Body of pancreas (tissue), 4 donors: ENCODE data around the gene ZSCAN2. TPM values are rescaled to one million over a fixed set of nuclear protein-coding genes. Genes with fewer than 3 reads are reported as not detected.
A peak's percentile ranks its signal among the peaks of the same experiment; 100 is the strongest.

Experiments
- ATAC-seq: fragments of 150-250 bp; one replicate; pipeline ENCODE4 v1.9.1; 2016
- DNase-seq, 4 donors: peaks; one replicate each; pipeline ENCODE4 v3.0.0-alpha.2; 2019
- H3K27ac ChIP-seq, 4 donors: fragments of 200-600 bp; sonication (generic); 1 replicate in 3 of 4; 2 replicates in 1 of 4; pipeline versions ENCODE4 v1.5.1 to v1.6.1; 2016 to 2019; ENCODE audit warnings: mild to moderate bottlenecking in 1 of 4, mixed read lengths in 1 of 4, moderate library complexity in 1 of 4
- H3K27me3 ChIP-seq, 2 donors: fragments of 200-600 bp; sonication (generic); one replicate each; pipeline ENCODE4 v1.6.0; 2016; ENCODE audit warnings: mild to moderate bottlenecking in 1 of 2
- H3K36me3 ChIP-seq, 2 donors: fragments of 200-600 bp; sonication (generic); replicated peaks in 1 of 2; 2 replicates each; pipeline ENCODE4 v1.5.1; 2016; ENCODE audit warnings: low read depth in 2 of 2; ENCODE audit not compliant: insufficient read depth in 1 of 2
- H3K4me1 ChIP-seq: fragments of 200-600 bp; sonication (generic); one replicate; pipeline ENCODE4 v1.6.0; 2016
- H3K4me3 ChIP-seq, 2 donors: fragments of 200-600 bp; sonication (generic); 1 replicate in 1 of 2; 2 replicates in 1 of 2; pipeline ENCODE4 v1.5.1; 2016 to 2019
- H3K9me3 ChIP-seq, 3 donors: fragments of 200-600 bp; sonication (generic); 1 replicate in 2 of 3; 2 replicates in 1 of 3; pipeline ENCODE4 v1.5.1; 2016
- CTCF ChIP-seq, 7 experiments: fragments of 450-650 bp in 4 of 7; fragments of 200-600 bp in 3 of 7; sonication (generic) in 3 of 7; IDR thresholded peaks; one replicate each; pipeline ENCODE4 v1.5.1; 2016 to 2019; ENCODE audit warnings: antibody characterized with exemption in 7 of 7
- POLR2A ChIP-seq, 3 donors: fragments of 450-650 bp; IDR thresholded peaks; one replicate each; pipeline ENCODE4 v1.6.1; 2016; ENCODE audit warnings: antibody characterized with exemption in 3 of 3, mild to moderate bottlenecking in 2 of 3
- WGBS, 2 donors: methylation state at CpG; one replicate each; pipeline ENCODE4 v1.1.5; 2017; 5-methylcytosine and 5-hydroxymethylcytosine counted together
- intact Hi-C: fragments of 100-400 bp; cut with DNase I; formaldehyde crosslinking; loops from one replicate; pipeline ENCODE4 v1.15.1; 2023
- total RNA-seq, 2 donors: library from RNA; depleted of rRNA; stranded (reverse); fragments of >200 nt; gene quantifications; one replicate each; pipeline ENCODE4 v1.1.0, GENCODE V29; 2016

ZSCAN2 gene
- total RNA-seq, 2 donors from 2014 or later: 13.5 TPM

- peaks cover 17% of the 10 kb centered on the region for H3K4me1 ChIP-seq
- TF ChIP-seq POLR2A (IDR thresholded peaks at IDR 0.05) (no peak), CTCF (IDR thresholded peaks at IDR 0.05) (no peak)
- intact Hi-C loops: no loop called here
- H3K9me3 ChIP-seq: no peaks in the 10 kb centered on the region
- DNase-seq (no peak), ATAC-seq (no peak)
- H3K27me3 ChIP-seq: no peaks in the 10 kb centered on the region
- H3K36me3 ChIP-seq: no peaks in the 10 kb centered on the region
- 90 to 93% methylated on average over 10 of the region's 10 CpGs for WGBS, 2 donors
- no peak overlapping the region for H3K4me3 ChIP-seq
- no peak overlapping the region for H3K27ac ChIP-seq
Observed at GRCh38 chr15:84661001-84661400, 60.2 kb downstream of the ZSCAN2 start.

DNA sequence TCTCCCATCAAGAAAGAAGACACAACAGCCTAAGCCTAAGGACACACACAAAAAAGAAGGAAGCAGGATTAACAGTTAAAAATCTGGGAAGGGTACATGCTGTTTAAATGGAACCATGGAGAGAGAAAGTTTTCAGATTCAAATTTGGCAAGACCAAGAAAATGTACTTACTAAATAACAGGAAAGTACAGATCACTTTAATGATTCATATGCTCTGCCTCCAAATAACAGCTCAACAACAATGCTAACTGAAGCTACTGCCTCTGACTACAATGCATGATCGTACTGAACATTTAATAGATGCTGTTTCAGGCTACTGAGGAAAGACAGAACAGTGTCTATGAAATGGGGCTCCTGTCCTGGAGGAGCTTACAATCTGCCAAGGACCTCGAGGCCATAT lies 65.6 kb downstream of the ZSCAN2 start:
- no peak for TF ChIP-seq POLR2A (IDR thresholded peaks at IDR 0.05)
- TF ChIP-seq CTCF (IDR thresholded peaks at IDR 0.05): no peak
- no peaks in the 10 kb centered on the region for H3K27me3 ChIP-seq
- H3K4me3 ChIP-seq: no peak overlapping the region
- peaks cover 0 to 12% of the 10 kb centered on the region in 2 donors for H3K36me3 ChIP-seq
- intact Hi-C loops: no loop called here
- 51% methylated on average over 2 of the region's 2 CpGs for WGBS, 2 donors
- peaks cover 6% of the 10 kb centered on the region for H3K4me1 ChIP-seq
- H3K27ac ChIP-seq: no peak overlapping the region
- no peaks in the 10 kb centered on the region for H3K9me3 ChIP-seq
- no peak for DNase-seq
- no peak for ATAC-seq

DNA sequence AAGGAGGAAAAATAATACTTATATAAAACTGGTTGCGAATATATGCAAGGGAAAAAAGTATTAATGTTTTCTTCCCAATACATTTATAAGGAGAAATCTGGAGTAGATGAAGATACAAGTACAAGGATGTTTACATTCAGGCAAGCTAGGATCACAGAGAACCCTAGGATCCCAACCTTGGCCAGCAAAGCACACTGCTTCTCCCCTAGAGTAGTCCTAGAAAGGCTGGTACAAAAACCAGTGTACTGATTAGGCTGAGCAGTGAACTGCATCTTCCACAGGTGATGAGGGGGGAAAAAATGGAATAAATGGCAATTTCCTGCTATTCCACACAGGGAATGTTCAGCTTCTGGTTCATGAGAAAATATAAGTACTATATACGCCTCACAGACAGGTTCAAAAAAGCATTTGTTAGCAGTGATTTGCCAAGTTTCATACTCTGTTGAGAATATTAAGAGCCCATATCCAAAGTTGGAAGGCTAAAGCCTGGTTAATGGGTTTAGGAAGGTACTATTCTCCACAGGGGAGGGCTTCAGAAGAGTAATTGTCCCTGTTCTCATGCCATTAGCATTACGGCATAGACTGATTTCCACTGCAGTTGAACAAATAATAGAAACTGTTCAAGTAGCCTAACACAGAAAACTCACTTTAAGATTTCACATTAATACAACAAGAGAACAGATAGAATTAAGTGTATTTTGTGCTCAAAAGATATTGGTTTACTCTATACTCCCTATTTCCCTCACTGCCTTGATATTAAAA lies 67.6 kb downstream of the ZSCAN2 start:
- Histone ChIP-seq H3K36me3 (peaks cover 0 to 12% of the 10 kb centered on the region in 2 donors), H3K9me3 (no peaks in the 10 kb centered on the region), H3K27me3 (no peaks in the 10 kb centered on the region), H3K4me1 (peaks cover 6% of the 10 kb centered on the region), H3K4me3 (no peak overlapping the region), H3K27ac (peak overlapping the region in 3 of 4 donors; percentile 14 to 65 (median 55))
- TF ChIP-seq POLR2A (IDR thresholded peaks at IDR 0.05) (no peak), CTCF (IDR thresholded peaks at IDR 0.05) (no peak)
- no peak for DNase-seq
- 84 to 92% methylated on average over 3 of the region's 3 CpGs for WGBS, 2 donors
- intact Hi-C loops: no loop called here
- peak; percentile 82 for ATAC-seq

- DNase-seq: no peak
- WGBS, 2 donors: 85 to 87% methylated on average over 8 of the region's 8 CpGs
- peaks cover 6% of the 10 kb centered on the region for H3K4me1 ChIP-seq
- H3K4me3 ChIP-seq: no peak overlapping the region
- H3K27me3 ChIP-seq: no peaks in the 10 kb centered on the region
- H3K36me3 ChIP-seq: peaks cover 0 to 12% of the 10 kb centered on the region in 2 donors
- H3K27ac ChIP-seq: peak overlapping the region in 3 of 4 donors; percentile 14 to 65 (median 55)
- no peak for ATAC-seq
- intact Hi-C loops: no loop called here
- TF ChIP-seq POLR2A (IDR thresholded peaks at IDR 0.05): no peak
- no peak for TF ChIP-seq CTCF (IDR thresholded peaks at IDR 0.05)
- H3K9me3 ChIP-seq: no peaks in the 10 kb centered on the region
Observed at GRCh38 chr15:84669726-84670125, 68.9 kb downstream of the ZSCAN2 start.

- Histone ChIP-seq H3K9me3 (no peaks in the 10 kb centered on the region), H3K4me1 (peaks cover 6% of the 10 kb centered on the region), H3K27ac (no peak overlapping the region), H3K4me3 (no peak overlapping the region), H3K27me3 (no peaks in the 10 kb centered on the region), H3K36me3 (peaks cover 0 to 12% of the 10 kb centered on the region in 2 donors)
- TF ChIP-seq POLR2A (IDR thresholded peaks at IDR 0.05) (no peak), CTCF (IDR thresholded peaks at IDR 0.05) (no peak)
- no peak for DNase-seq
- intact Hi-C loops: no loop called here
- no peak for ATAC-seq
Observed at GRCh38 chr15:84671211-84671610, 70.4 kb downstream of the ZSCAN2 start.
